ENCODE data around the gene CDC42BPA. TPM values are rescaled to one million over a fixed set of nuclear protein-coding genes. Genes with fewer than 3 reads are reported as not detected.

CDC42BPA gene
- total and polyA plus RNA-seq, 2 of the 8 experiments (the other 6 are each of a cell fraction or from before 2014, with no cell fraction given) = 7.1 to 28.5 TPM

DNA sequence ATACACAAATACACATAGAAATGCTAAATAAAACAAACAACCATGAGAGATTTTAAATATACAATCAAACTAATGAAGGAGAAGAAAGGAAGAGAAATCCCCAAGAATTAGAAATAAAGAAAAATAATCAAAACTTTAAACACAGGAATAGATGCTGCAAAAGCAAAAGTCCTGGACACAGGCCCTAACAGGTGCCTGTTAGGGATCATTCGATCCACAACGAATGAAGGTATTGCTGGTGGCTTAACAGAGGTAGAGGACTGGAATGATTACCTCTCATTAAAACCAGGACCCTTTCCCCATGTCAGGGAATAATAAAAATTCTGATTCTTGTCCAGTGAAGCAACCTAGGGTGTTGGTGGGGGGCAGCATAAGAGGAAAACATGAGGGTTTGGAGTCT, 56.8 kb downstream of the CDC42BPA start (continued):
- TF ChIP-seq, protein P1, sequence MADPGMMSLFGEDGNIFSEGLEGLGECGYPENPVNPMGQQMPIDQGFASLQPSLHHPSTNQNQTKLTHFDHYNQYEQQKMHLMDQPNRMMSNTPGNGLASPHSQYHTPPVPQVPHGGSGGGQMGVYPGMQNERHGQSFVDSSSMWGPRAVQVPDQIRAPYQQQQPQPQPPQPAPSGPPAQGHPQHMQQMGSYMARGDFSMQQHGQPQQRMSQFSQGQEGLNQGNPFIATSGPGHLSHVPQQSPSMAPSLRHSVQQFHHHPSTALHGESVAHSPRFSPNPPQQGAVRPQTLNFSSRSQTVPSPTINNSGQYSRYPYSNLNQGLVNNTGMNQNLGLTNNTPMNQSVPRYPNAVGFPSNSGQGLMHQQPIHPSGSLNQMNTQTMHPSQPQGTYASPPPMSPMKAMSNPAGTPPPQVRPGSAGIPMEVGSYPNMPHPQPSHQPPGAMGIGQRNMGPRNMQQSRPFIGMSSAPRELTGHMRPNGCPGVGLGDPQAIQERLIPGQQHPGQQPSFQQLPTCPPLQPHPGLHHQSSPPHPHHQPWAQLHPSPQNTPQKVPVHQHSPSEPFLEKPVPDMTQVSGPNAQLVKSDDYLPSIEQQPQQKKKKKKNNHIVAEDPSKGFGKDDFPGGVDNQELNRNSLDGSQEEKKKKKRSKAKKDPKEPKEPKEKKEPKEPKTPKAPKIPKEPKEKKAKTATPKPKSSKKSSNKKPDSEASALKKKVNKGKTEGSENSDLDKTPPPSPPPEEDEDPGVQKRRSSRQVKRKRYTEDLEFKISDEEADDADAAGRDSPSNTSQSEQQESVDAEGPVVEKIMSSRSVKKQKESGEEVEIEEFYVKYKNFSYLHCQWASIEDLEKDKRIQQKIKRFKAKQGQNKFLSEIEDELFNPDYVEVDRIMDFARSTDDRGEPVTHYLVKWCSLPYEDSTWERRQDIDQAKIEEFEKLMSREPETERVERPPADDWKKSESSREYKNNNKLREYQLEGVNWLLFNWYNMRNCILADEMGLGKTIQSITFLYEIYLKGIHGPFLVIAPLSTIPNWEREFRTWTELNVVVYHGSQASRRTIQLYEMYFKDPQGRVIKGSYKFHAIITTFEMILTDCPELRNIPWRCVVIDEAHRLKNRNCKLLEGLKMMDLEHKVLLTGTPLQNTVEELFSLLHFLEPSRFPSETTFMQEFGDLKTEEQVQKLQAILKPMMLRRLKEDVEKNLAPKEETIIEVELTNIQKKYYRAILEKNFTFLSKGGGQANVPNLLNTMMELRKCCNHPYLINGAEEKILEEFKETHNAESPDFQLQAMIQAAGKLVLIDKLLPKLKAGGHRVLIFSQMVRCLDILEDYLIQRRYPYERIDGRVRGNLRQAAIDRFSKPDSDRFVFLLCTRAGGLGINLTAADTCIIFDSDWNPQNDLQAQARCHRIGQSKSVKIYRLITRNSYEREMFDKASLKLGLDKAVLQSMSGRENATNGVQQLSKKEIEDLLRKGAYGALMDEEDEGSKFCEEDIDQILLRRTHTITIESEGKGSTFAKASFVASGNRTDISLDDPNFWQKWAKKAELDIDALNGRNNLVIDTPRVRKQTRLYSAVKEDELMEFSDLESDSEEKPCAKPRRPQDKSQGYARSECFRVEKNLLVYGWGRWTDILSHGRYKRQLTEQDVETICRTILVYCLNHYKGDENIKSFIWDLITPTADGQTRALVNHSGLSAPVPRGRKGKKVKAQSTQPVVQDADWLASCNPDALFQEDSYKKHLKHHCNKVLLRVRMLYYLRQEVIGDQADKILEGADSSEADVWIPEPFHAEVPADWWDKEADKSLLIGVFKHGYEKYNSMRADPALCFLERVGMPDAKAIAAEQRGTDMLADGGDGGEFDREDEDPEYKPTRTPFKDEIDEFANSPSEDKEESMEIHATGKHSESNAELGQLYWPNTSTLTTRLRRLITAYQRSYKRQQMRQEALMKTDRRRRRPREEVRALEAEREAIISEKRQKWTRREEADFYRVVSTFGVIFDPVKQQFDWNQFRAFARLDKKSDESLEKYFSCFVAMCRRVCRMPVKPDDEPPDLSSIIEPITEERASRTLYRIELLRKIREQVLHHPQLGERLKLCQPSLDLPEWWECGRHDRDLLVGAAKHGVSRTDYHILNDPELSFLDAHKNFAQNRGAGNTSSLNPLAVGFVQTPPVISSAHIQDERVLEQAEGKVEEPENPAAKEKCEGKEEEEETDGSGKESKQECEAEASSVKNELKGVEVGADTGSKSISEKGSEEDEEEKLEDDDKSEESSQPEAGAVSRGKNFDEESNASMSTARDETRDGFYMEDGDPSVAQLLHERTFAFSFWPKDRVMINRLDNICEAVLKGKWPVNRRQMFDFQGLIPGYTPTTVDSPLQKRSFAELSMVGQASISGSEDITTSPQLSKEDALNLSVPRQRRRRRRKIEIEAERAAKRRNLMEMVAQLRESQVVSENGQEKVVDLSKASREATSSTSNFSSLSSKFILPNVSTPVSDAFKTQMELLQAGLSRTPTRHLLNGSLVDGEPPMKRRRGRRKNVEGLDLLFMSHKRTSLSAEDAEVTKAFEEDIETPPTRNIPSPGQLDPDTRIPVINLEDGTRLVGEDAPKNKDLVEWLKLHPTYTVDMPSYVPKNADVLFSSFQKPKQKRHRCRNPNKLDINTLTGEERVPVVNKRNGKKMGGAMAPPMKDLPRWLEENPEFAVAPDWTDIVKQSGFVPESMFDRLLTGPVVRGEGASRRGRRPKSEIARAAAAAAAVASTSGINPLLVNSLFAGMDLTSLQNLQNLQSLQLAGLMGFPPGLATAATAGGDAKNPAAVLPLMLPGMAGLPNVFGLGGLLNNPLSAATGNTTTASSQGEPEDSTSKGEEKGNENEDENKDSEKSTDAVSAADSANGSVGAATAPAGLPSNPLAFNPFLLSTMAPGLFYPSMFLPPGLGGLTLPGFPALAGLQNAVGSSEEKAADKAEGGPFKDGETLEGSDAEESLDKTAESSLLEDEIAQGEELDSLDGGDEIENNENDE (IDR thresholded peaks at IDR 0.05; ENCODE audit: insufficient replicate concordance, low read length) = no peak

Measured in H1 (cell line).